ENCODE measurements around the gene UBE2L3. TPM values are rescaled to one million over a fixed set of nuclear protein-coding genes. Genes with fewer than 3 reads are reported as not detected.
"Not testable (repeated sequence)": the region's sequence is repeated elsewhere in the genome, so short reads cannot be mapped to it uniquely, and the experiment has no call there.

Gene UBE2L3
- total RNA-seq, 1 donor from 2014 or later = 47.9 TPM

DNA sequence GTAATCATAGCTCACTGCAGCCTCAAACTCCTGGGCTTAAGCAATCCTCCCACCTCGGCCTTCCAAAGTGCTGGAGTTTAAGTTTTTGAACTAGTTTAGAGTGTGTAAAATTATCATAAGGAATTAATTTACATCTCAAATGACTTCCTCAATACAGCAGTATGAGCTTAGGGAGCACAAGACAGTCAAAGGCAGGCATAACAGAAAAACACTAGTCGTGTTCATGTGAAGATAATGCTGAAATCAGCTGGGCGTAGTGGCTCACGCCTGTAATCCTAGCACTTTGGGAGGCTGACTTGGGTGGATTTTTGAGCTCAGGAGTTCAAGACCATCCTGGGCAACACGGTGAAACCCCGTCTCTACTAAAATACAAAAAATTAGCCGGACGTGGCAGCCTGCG, 36.5 kb downstream of the UBE2L3 start:
- Histone ChIP-seq H3K4me1 (peaks cover under 1% of the 10 kb centered on the region), H3K9me3 (no peaks in the 10 kb centered on the region), H3K4me3 (no peak overlapping the region), H3K27ac (no peak overlapping the region), H3K27me3 (ENCODE audit: low read depth) (no peaks in the 10 kb centered on the region), H3K36me3 (no peaks in the 10 kb centered on the region)
- DNase-seq = no peak
- TF ChIP-seq, protein P1, sequence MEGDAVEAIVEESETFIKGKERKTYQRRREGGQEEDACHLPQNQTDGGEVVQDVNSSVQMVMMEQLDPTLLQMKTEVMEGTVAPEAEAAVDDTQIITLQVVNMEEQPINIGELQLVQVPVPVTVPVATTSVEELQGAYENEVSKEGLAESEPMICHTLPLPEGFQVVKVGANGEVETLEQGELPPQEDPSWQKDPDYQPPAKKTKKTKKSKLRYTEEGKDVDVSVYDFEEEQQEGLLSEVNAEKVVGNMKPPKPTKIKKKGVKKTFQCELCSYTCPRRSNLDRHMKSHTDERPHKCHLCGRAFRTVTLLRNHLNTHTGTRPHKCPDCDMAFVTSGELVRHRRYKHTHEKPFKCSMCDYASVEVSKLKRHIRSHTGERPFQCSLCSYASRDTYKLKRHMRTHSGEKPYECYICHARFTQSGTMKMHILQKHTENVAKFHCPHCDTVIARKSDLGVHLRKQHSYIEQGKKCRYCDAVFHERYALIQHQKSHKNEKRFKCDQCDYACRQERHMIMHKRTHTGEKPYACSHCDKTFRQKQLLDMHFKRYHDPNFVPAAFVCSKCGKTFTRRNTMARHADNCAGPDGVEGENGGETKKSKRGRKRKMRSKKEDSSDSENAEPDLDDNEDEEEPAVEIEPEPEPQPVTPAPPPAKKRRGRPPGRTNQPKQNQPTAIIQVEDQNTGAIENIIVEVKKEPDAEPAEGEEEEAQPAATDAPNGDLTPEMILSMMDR (IDR thresholded peaks at IDR 0.05) = no peak
- ATAC-seq = no peak
- intact Hi-C loops (cut with DNase I) = no loop called here

DNA sequence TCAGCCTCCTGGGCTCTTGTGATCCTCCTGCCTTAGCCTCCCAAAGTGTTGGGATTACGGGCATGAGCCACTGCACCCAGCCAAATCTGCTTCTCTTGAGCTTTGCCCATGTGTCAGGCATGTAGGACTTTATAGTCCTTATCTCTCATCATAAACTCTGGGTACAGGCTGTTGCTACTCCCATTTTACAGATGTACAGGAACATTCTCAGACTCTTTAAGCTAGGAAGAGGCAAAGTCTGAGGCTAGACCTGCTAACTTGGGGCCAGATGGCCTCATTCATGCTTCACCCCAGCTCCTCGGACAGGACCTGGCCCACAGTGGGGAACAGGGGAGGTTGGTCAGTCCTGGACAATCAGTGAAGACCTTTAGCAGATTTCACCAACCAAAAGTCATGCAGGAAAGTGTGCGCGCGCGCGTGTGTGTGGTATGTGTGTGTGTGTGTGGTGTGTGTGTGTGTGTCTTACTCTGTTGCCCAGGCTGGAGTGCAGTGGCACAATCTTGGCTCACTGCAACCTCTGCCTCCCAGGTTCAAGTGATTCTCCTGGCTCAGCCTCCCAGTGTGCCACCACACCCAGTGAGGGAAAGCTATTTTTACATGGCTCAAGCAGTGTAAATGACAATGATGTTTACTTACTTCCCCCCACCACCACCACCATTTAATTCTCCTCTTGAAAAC, 38.5 kb downstream of the UBE2L3 start:
- Histone ChIP-seq H3K27ac (no peak overlapping the region), H3K27me3 (ENCODE audit: low read depth) (no peaks in the 10 kb centered on the region), H3K36me3 (peaks cover 5% of the 10 kb centered on the region), H3K4me1 (no peaks in the 10 kb centered on the region), H3K9me3 (no peaks in the 10 kb centered on the region), H3K4me3 (no peak overlapping the region)
- TF ChIP-seq, protein P1 (IDR thresholded peaks at IDR 0.05) = no peak
- intact Hi-C loops (cut with DNase I) = no loop called here
- DNase-seq (no peak), ATAC-seq (no peak)

DNA sequence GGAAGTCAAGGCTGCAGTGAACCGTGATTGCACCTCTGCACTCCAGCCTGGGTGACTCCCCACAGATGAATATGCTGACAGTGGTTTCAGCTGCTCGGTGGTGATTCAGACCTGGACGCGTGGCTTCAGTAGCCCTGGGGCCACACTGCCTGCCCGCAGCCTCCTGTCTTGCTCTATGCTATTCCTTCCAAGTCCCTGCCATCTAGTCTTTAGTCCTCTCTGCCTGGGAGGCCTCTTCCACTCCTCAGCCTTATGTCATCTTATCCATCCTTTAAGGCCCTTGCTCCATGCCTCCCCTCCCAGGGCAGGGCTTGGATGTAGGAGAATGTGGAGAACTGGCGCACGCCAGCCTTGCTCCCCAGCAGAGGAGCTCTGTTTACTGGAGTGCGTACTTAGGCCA, 39.3 kb downstream of the UBE2L3 start:
- TF ChIP-seq, protein P1 (IDR thresholded peaks at IDR 0.05) = no peak
- Histone ChIP-seq H3K4me1 (no peaks in the 10 kb centered on the region), H3K27me3 (ENCODE audit: low read depth) (no peaks in the 10 kb centered on the region), H3K4me3 (no peak overlapping the region), H3K9me3 (no peaks in the 10 kb centered on the region), H3K36me3 (peaks cover 13% of the 10 kb centered on the region), H3K27ac (no peak overlapping the region)
- intact Hi-C loops (cut with DNase I) = no loop called here
- ATAC-seq = peak in 1 of 2 donors; percentile 7
- no peak for DNase-seq

DNA sequence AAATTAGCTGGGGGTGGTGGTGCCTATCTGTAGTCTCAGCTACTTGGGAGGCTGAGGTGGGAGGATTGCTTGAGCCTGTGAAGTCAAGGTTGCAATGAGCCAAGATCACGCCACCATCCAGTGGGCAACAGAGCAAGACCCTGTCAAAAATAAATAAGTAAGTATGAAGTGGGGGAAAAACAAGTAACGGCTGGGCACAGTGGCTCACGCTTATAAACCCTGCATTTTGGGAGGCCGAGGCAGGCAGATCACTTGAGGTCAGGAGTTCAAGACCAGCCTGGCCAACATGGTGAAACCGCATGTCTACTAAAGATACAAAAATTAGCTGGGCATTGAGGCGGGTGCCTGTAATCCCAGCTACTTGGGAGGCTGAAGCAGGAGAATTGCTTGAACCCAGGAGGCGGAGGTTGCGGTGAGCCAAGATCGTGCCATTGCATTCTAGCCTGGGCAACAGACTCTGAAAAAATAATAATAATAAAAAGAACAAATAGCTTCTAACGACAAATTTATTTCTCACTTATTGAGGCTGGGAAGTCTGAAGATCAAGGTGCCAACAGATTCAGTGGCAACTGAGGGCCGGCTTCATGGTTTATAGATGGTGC, 42.1 kb downstream of the UBE2L3 start:
- H3K27me3 ChIP-seq (ENCODE audit: low read depth); DNase-seq; ATAC-seq; H3K4me3 ChIP-seq; H3K9me3 ChIP-seq; intact Hi-C loops (cut with DNase I); H3K27ac ChIP-seq; H3K4me1 ChIP-seq: not testable (repeated sequence)
- peaks cover 38% of the 10 kb centered on the region for H3K36me3 ChIP-seq

- ATAC-seq (peak in 1 of 2 donors; percentile 9), DNase-seq (no peak)
- Histone ChIP-seq H3K4me3 (no peak overlapping the region), H3K9me3 (no peaks in the 10 kb centered on the region), H3K36me3 (peaks cover 56% of the 10 kb centered on the region), H3K4me1 (no peaks in the 10 kb centered on the region), H3K27ac (no peak overlapping the region), H3K27me3 (ENCODE audit: low read depth) (no peaks in the 10 kb centered on the region)
- TF ChIP-seq, protein P1 (IDR thresholded peaks at IDR 0.05) = no peak
- intact Hi-C loops (cut with DNase I) = no loop called here
These were observed 43.9 kb downstream of the UBE2L3 start for GRCh38 chr22:21611210-21611977.

DNA sequence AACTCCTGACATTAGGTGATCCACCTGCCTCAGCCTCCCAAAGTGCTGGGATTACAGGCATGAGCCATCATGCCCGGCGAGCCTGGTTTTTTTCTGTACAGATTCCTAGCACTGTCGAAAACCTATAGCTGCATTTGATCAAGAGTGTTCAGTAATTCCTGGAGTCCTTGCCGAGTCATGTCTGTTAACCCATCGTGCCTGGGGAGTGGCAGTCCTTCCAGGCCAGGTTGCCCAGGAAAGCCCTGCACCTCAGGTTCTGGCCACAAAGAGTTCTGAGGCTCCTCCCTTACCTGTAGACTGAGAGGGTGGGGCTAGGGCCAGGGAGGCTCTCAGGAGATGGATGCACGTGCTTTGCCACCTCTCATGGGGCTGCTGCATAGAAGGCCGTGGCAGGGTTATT, 45.3 kb downstream of the UBE2L3 start:
- intact Hi-C loops (cut with DNase I) = no loop called here
- ATAC-seq = no peak
- TF ChIP-seq, protein P1 (IDR thresholded peaks at IDR 0.05) = no peak
- H3K9me3 ChIP-seq = no peaks in the 10 kb centered on the region
- DNase-seq = no peak
- H3K4me1 ChIP-seq = no peaks in the 10 kb centered on the region
- H3K27me3 ChIP-seq (ENCODE audit: low read depth) = no peaks in the 10 kb centered on the region
- H3K27ac ChIP-seq = no peak overlapping the region
- no peak overlapping the region for H3K4me3 ChIP-seq
- H3K36me3 ChIP-seq = peaks cover 57% of the 10 kb centered on the region

Measured in lower lobe of right lung (tissue), 2 donors.